SK-N-SH treated with all-trans-retinoic acid at 6 μM for 48 hours (cell line): ENCODE results near the gene VDAC1.

Source experiments
- ESRRG ChIP-seq: fragments of 250-450 bp; sonication (Bioruptor Pico); IDR thresholded peaks from 2 replicates; pipeline ENCODE4 v1.6.1; 2021; ENCODE audit warnings: mild to moderate bottlenecking
- ISL1 ChIP-seq: fragments of 250-450 bp; sonication (Bioruptor Pico); IDR thresholded peaks from 2 replicates; pipeline ENCODE4 v2.1.2; 2022; ENCODE audit warnings: mild to moderate bottlenecking, moderate library complexity
- RARB ChIP-seq: fragments of 250-450 bp; sonication (Bioruptor Pico); IDR thresholded peaks from 2 replicates; pipeline ENCODE4 v1.8.0; 2021; ENCODE audit warnings: mild to moderate bottlenecking, moderate library complexity
- TOX ChIP-seq: fragments of 250-450 bp; sonication (Bioruptor Pico); IDR thresholded peaks from 2 replicates; pipeline ENCODE4 v1.8.0; 2021; ENCODE audit warnings: mild to moderate bottlenecking, moderate library complexity, borderline replicate concordance
- ZC3H10 ChIP-seq: fragments of 250-450 bp; sonication (Bioruptor Pico); IDR thresholded peaks from 2 replicates; pipeline ENCODE4 v1.5.1; 2021; ENCODE audit warnings: mild to moderate bottlenecking, moderate library complexity
- ZFP3 ChIP-seq: fragments of 250-450 bp; sonication (Bioruptor Pico); IDR thresholded peaks from 2 replicates; pipeline ENCODE4 v1.5.0; 2020; ENCODE audit warnings: mild to moderate bottlenecking, moderate library complexity
- ZNF565 ChIP-seq: fragments of 450-650 bp; formaldehyde crosslinking; conservative IDR thresholded peaks from 2 replicates; pipeline ENCODE4 v1.5.0; 2020; ENCODE audit warnings: low read depth, mild to moderate bottlenecking, moderate library complexity
- ZNF70 ChIP-seq: fragments of 450-650 bp; formaldehyde crosslinking; IDR thresholded peaks from 2 replicates; pipeline ENCODE4 v1.5.0; 2020; ENCODE audit warnings: mild to moderate bottlenecking, moderate library complexity

GRCh38 chr5:133994990-133995333 lies 9.8 kb downstream of the VDAC1 start:
- TF ChIP-seq ZFP3 (CRISPR knock-in tag) (no peak), TOX (CRISPR knock-in tag) (no peak), ISL1 (CRISPR knock-in tag) (no peak), ESRRG (CRISPR knock-in tag) (no peak), ZC3H10 (CRISPR knock-in tag) (no peak), RARB (CRISPR knock-in tag) (no peak), ZNF565 (no peak), ZNF70 (CRISPR knock-in tag) (no peak)
